ENCODE results near the gene KRAS. TPM values are rescaled to one million over a fixed set of nuclear protein-coding genes. Genes with fewer than 3 reads are reported as not detected.

The KRAS gene
- total RNA-seq, 5 donors from 2014 or later (not counting 1 experiment from before 2014, with no cell fraction given), result 29.1 to 44.1 (median 31.5) TPM

DNA sequence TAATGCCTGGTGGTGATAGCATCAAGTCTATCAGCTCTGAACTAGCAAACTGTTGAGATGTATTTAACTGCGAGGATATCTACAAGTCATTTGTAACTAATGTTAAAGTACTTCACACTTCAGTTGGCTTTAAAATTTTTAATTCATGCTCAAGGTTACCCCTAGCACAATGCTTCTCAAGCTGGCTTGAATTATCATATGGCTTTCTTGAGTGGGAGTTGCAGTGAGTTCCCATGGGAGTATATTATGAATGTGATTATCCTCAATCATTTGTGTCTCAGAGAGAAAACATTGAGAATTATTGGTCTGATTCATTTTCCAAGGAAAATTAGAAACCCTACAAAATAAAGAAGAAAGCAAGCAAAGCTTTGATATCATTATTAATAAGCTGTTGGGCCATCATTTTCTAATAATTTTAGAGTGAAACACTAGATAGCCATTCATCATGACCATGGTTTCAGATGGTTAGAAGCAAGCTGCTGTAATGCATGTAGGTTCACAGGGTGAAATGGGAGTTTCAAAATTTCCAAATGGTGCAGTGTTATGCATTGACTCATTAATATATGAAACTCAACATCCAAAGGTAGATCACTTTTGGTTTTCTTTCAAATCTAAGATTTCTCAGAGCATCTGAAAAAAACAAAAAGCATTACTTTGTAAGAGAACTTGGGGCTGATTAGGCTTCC is 11.8 kb upstream of the KRAS start:
- H3K27me3 ChIP-seq (replicated peaks in 1 of 2; ENCODE audit: control insufficient read depth in 2 of 2, extremely low read depth in 1 of 2, insufficient read depth in 2 of 2, low read length in 1 of 2), result no peaks in the 10 kb centered on the region
- H3K27ac ChIP-seq (ENCODE audit: low read length), result no peak overlapping the region
- no CpG with 5 or more reads among the region's 1 CpG for WGBS (ENCODE audit: insufficient coverage)
- Mint-ChIP-seq H3K27ac (no peak overlapping the region), H3K27me3 (peaks cover 0 to 2% of the 10 kb centered on the region in 2 donors), H3K9me3 (no peaks in the 10 kb centered on the region), H3K4me1 (no peaks in the 10 kb centered on the region), H3K4me3 (no peak overlapping the region), H3K36me3 (no peaks in the 10 kb centered on the region)
- H3K4me1 ChIP-seq (ENCODE audit: control insufficient read depth in 1 of 2, extremely low read depth in 1 of 2, insufficient read depth in 2 of 2, low read length in 2 of 2), result no peaks in the 10 kb centered on the region
- ATAC-seq (replicated peaks in 1 of 4) (no peak), DNase-seq (no peak)
- H3K4me3 ChIP-seq (ENCODE audit: control insufficient read depth in 1 of 2, extremely low read depth in 1 of 2, low read length in 1 of 2), result no peak overlapping the region
- H3K36me3 ChIP-seq (ENCODE audit: control insufficient read depth in 2 of 2, extremely low read depth in 1 of 2, insufficient read depth in 1 of 2, low read length in 1 of 2), result no peaks in the 10 kb centered on the region
- no peaks in the 10 kb centered on the region for H3K9me3 ChIP-seq
- ChIA-PET CTCF (interaction anchor here in 1 of 2 donors (1.4 kb wide), 1 partner anchor 125 kb away, joined by 4 read pairs; no protein-coding TSS in a partner anchor), POLR2A (interaction anchor here in 1 of 2 donors (0.6 kb wide), 2 partner anchors 13 to 89 kb away, joined by 4 read pairs; no protein-coding TSS in a partner anchor)

GRCh38 chr12:25257590-25258324 is 7.0 kb upstream of the KRAS start:
- no CpG with 5 or more reads among the region's 5 CpGs for WGBS (ENCODE audit: insufficient coverage)
- no peaks in the 10 kb centered on the region for H3K36me3 Mint-ChIP-seq
- H3K27ac ChIP-seq (ENCODE audit: low read length), result no peak overlapping the region
- H3K4me3 Mint-ChIP-seq, result no peak overlapping the region
- ChIA-PET POLR2A (interaction anchor here in 1 of 2 donors (0.5 to 0.8 kb wide), 2 partner anchors 91 to 127 kb away, joined by 3 read pairs; no protein-coding TSS in a partner anchor), CTCF (interaction anchor here in 1 of 2 donors (0.7 kb wide), 1 partner anchor 17 kb away, joined by 3 read pairs; no protein-coding TSS in a partner anchor)
- no peak for ATAC-seq (replicated peaks in 1 of 4)
- H3K4me3 ChIP-seq (ENCODE audit: control insufficient read depth in 1 of 2, extremely low read depth in 1 of 2, low read length in 1 of 2), result no peak overlapping the region
- peaks cover 0 to 2% of the 10 kb centered on the region in 2 donors for H3K27me3 Mint-ChIP-seq
- no peaks in the 10 kb centered on the region for H3K36me3 ChIP-seq (ENCODE audit: control insufficient read depth in 2 of 2, extremely low read depth in 1 of 2, insufficient read depth in 1 of 2, low read length in 1 of 2)
- DNase-seq, result no peak
- H3K9me3 ChIP-seq, result no peaks in the 10 kb centered on the region
- H3K27ac Mint-ChIP-seq, result no peak overlapping the region
- no peaks in the 10 kb centered on the region for H3K4me1 ChIP-seq (ENCODE audit: control insufficient read depth in 1 of 2, extremely low read depth in 1 of 2, insufficient read depth in 2 of 2, low read length in 2 of 2)
- peaks cover 5 to 10% (median 8%) of the 10 kb centered on the region in 3 donors for H3K4me1 Mint-ChIP-seq
- H3K27me3 ChIP-seq (replicated peaks in 1 of 2; ENCODE audit: control insufficient read depth in 2 of 2, extremely low read depth in 1 of 2, insufficient read depth in 2 of 2, low read length in 1 of 2), result no peaks in the 10 kb centered on the region
- no peaks in the 10 kb centered on the region for H3K9me3 Mint-ChIP-seq

- Histone ChIP-seq H3K36me3 (ENCODE audit: control insufficient read depth in 2 of 2, extremely low read depth in 1 of 2, insufficient read depth in 1 of 2, low read length in 1 of 2) (no peaks in the 10 kb centered on the region), H3K4me3 (ENCODE audit: control insufficient read depth in 1 of 2, extremely low read depth in 1 of 2, low read length in 1 of 2) (no peak overlapping the region), H3K27me3 (replicated peaks in 1 of 2; ENCODE audit: control insufficient read depth in 2 of 2, extremely low read depth in 1 of 2, insufficient read depth in 2 of 2, low read length in 1 of 2) (no peaks in the 10 kb centered on the region), H3K9me3 (no peaks in the 10 kb centered on the region), H3K4me1 (ENCODE audit: control insufficient read depth in 1 of 2, extremely low read depth in 1 of 2, insufficient read depth in 2 of 2, low read length in 2 of 2) (peaks cover 0 to under 1% of the 10 kb centered on the region in 2 experiments), H3K27ac (ENCODE audit: low read length) (no peak overlapping the region)
- DNase-seq (no peak), ATAC-seq (replicated peaks in 1 of 4) (no peak)
- WGBS (ENCODE audit: insufficient coverage), result 88% methylated on average over 3 of the region's 3 CpGs
- H3K9me3 Mint-ChIP-seq, result no peaks in the 10 kb centered on the region
- no peak overlapping the region for H3K27ac Mint-ChIP-seq
- POLR2A ChIA-PET, result interaction anchor here in 1 of 2 donors (0.5 kb wide), 1 partner anchor 91 kb away, joined by 3 read pairs; no protein-coding TSS in a partner anchor
- peaks cover 0 to 2% of the 10 kb centered on the region in 2 donors for H3K27me3 Mint-ChIP-seq
- peaks cover 11 to 18% (median 12%) of the 10 kb centered on the region in 3 donors for H3K4me1 Mint-ChIP-seq
- no peak overlapping the region for H3K4me3 Mint-ChIP-seq
- CTCF ChIA-PET, result interaction anchor here (0.6 to 1.0 kb wide), 2 partner anchors 16 to 44 kb away, joined by 3 read pairs; no protein-coding TSS in a partner anchor
- no peaks in the 10 kb centered on the region for H3K36me3 Mint-ChIP-seq
Measured at GRCh38 chr12:25256826-25257225, 6.1 kb upstream of the KRAS start.

GRCh38 chr12:25256005-25256404 is 5.3 kb upstream of the KRAS start:
- POLR2A ChIA-PET, result interaction anchor here in 1 of 2 donors (1.5 kb wide), 1 partner anchor 132 kb away, joined by 4 read pairs; no protein-coding TSS in a partner anchor
- Histone ChIP-seq H3K27ac (ENCODE audit: low read length) (no peak overlapping the region), H3K4me1 (ENCODE audit: control insufficient read depth in 1 of 2, extremely low read depth in 1 of 2, insufficient read depth in 2 of 2, low read length in 2 of 2) (peaks cover 0 to 8% of the 10 kb centered on the region in 2 experiments), H3K36me3 (ENCODE audit: control insufficient read depth in 2 of 2, extremely low read depth in 1 of 2, insufficient read depth in 1 of 2, low read length in 1 of 2) (no peaks in the 10 kb centered on the region), H3K27me3 (replicated peaks in 1 of 2; ENCODE audit: control insufficient read depth in 2 of 2, extremely low read depth in 1 of 2, insufficient read depth in 2 of 2, low read length in 1 of 2) (no peaks in the 10 kb centered on the region), H3K9me3 (no peaks in the 10 kb centered on the region), H3K4me3 (ENCODE audit: control insufficient read depth in 1 of 2, extremely low read depth in 1 of 2, low read length in 1 of 2) (no peak overlapping the region)
- no peak for DNase-seq
- no peak for ATAC-seq (replicated peaks in 1 of 4)
- peaks cover 15 to 24% (median 16%) of the 10 kb centered on the region in 3 donors for H3K4me1 Mint-ChIP-seq
- no peak overlapping the region for H3K27ac Mint-ChIP-seq
- H3K9me3 Mint-ChIP-seq, result no peaks in the 10 kb centered on the region
- CTCF ChIA-PET, result interaction anchor here in 1 of 2 donors (1.0 kb wide), 1 partner anchor 15 kb away, joined by 3 read pairs; no protein-coding TSS in a partner anchor
- no peak overlapping the region for H3K4me3 Mint-ChIP-seq
- 100% methylated on average over 1 of the region's 5 CpGs for WGBS (ENCODE audit: insufficient coverage)
- peaks cover 0 to 2% of the 10 kb centered on the region in 2 donors for H3K27me3 Mint-ChIP-seq
- H3K36me3 Mint-ChIP-seq, result no peaks in the 10 kb centered on the region

DNA sequence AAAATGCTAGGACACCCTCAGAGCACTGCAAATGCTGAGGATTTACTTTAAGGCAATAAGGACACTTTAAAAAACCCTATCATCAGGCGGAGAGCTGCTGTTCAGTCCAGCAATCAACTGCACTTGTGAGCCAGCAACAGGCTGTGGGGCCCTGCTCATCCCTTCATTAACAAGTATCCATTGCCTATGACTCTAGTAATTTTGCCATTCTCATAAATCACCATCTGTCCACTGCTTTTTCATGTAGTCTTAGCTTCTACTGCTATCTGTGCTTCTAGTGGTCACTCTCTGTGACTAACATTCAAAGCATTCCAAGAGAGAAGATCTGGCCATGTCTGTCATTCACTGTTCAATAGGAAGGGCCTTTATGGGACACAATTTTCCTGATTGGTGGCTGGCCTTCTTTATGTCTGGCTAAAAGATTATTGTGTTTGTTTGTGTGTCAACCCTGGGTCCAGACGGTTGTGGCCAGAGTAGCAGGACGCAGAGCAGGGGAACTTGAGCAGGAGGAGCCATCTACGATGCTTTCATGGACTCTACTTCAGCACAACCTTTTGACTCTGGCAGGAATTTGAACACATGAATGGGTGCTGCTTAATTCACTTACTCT is 3.6 kb upstream of the KRAS start:
- H3K27ac Mint-ChIP-seq, result peak overlapping the region; percentile 24 to 75
- no peak overlapping the region for H3K4me3 ChIP-seq (ENCODE audit: control insufficient read depth in 1 of 2, extremely low read depth in 1 of 2, low read length in 1 of 2)
- no peaks in the 10 kb centered on the region for H3K36me3 ChIP-seq (ENCODE audit: control insufficient read depth in 2 of 2, extremely low read depth in 1 of 2, insufficient read depth in 1 of 2, low read length in 1 of 2)
- no peak for ATAC-seq (replicated peaks in 1 of 4)
- no peaks in the 10 kb centered on the region for H3K27me3 Mint-ChIP-seq
- CTCF ChIA-PET, result no interaction called here
- no peak overlapping the region for H3K27ac ChIP-seq (ENCODE audit: low read length)
- 88% methylated on average over 4 of the region's 4 CpGs for WGBS (ENCODE audit: insufficient coverage)
- no peaks in the 10 kb centered on the region for H3K36me3 Mint-ChIP-seq
- H3K4me1 ChIP-seq (ENCODE audit: control insufficient read depth in 1 of 2, extremely low read depth in 1 of 2, insufficient read depth in 2 of 2, low read length in 2 of 2), result peaks cover 6 to 14% of the 10 kb centered on the region in 2 experiments
- H3K4me1 Mint-ChIP-seq, result peaks cover 21 to 31% (median 21%) of the 10 kb centered on the region in 3 donors
- no peaks in the 10 kb centered on the region for H3K9me3 Mint-ChIP-seq
- H3K9me3 ChIP-seq, result no peaks in the 10 kb centered on the region
- H3K4me3 Mint-ChIP-seq, result no peak overlapping the region
- no peaks in the 10 kb centered on the region for H3K27me3 ChIP-seq (replicated peaks in 1 of 2; ENCODE audit: control insufficient read depth in 2 of 2, extremely low read depth in 1 of 2, insufficient read depth in 2 of 2, low read length in 1 of 2)
- POLR2A ChIA-PET, result interaction anchor here in 1 of 2 donors (1.5 kb wide), 1 partner anchor 133 kb away, joined by 4 read pairs; no protein-coding TSS in a partner anchor
- no peak for DNase-seq
